ENCODE measurements around the gene MAP1S. TPM values are rescaled to one million over a fixed set of nuclear protein-coding genes. Genes with fewer than 3 reads are reported as not detected.
A peak's percentile ranks its signal among the peaks of the same experiment; 100 is the strongest.

The MAP1S gene, protein sequence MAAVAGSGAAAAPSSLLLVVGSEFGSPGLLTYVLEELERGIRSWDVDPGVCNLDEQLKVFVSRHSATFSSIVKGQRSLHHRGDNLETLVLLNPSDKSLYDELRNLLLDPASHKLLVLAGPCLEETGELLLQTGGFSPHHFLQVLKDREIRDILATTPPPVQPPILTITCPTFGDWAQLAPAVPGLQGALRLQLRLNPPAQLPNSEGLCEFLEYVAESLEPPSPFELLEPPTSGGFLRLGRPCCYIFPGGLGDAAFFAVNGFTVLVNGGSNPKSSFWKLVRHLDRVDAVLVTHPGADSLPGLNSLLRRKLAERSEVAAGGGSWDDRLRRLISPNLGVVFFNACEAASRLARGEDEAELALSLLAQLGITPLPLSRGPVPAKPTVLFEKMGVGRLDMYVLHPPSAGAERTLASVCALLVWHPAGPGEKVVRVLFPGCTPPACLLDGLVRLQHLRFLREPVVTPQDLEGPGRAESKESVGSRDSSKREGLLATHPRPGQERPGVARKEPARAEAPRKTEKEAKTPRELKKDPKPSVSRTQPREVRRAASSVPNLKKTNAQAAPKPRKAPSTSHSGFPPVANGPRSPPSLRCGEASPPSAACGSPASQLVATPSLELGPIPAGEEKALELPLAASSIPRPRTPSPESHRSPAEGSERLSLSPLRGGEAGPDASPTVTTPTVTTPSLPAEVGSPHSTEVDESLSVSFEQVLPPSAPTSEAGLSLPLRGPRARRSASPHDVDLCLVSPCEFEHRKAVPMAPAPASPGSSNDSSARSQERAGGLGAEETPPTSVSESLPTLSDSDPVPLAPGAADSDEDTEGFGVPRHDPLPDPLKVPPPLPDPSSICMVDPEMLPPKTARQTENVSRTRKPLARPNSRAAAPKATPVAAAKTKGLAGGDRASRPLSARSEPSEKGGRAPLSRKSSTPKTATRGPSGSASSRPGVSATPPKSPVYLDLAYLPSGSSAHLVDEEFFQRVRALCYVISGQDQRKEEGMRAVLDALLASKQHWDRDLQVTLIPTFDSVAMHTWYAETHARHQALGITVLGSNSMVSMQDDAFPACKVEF
- 14.8 and 15.1 TPM in 2 replicates for total RNA-seq

- DNase-seq (ENCODE audit: low read depth): peak; percentile 49
- H3K4me3 ChIP-seq (ENCODE audit: low read depth, low read length): peak within 1 kb of the TSS; percentile 90
- TF ChIP-seq, protein P1, sequence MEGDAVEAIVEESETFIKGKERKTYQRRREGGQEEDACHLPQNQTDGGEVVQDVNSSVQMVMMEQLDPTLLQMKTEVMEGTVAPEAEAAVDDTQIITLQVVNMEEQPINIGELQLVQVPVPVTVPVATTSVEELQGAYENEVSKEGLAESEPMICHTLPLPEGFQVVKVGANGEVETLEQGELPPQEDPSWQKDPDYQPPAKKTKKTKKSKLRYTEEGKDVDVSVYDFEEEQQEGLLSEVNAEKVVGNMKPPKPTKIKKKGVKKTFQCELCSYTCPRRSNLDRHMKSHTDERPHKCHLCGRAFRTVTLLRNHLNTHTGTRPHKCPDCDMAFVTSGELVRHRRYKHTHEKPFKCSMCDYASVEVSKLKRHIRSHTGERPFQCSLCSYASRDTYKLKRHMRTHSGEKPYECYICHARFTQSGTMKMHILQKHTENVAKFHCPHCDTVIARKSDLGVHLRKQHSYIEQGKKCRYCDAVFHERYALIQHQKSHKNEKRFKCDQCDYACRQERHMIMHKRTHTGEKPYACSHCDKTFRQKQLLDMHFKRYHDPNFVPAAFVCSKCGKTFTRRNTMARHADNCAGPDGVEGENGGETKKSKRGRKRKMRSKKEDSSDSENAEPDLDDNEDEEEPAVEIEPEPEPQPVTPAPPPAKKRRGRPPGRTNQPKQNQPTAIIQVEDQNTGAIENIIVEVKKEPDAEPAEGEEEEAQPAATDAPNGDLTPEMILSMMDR (IDR thresholded peaks at IDR 0.05; ENCODE audit: insufficient read depth, low read depth, low read length): no peak
These were observed at the start of gene MAP1S for GRCh38 chr19:17718947-17719711. Gene MAP1S, plus strand, starts transcription at chr19:17719480. Its CDS starts 23 bp downstream, at chr19:17719503.

GRCh38 chr19:17671906-17672305 lies 47.4 kb upstream of the MAP1S start:
- DNase-seq (ENCODE audit: low read depth): peak; percentile 24
- TF ChIP-seq, protein P1 (IDR thresholded peaks at IDR 0.05; ENCODE audit: insufficient read depth, low read depth, low read length): no peak
- no peak overlapping the region for H3K4me3 ChIP-seq (ENCODE audit: low read depth, low read length)

DNA sequence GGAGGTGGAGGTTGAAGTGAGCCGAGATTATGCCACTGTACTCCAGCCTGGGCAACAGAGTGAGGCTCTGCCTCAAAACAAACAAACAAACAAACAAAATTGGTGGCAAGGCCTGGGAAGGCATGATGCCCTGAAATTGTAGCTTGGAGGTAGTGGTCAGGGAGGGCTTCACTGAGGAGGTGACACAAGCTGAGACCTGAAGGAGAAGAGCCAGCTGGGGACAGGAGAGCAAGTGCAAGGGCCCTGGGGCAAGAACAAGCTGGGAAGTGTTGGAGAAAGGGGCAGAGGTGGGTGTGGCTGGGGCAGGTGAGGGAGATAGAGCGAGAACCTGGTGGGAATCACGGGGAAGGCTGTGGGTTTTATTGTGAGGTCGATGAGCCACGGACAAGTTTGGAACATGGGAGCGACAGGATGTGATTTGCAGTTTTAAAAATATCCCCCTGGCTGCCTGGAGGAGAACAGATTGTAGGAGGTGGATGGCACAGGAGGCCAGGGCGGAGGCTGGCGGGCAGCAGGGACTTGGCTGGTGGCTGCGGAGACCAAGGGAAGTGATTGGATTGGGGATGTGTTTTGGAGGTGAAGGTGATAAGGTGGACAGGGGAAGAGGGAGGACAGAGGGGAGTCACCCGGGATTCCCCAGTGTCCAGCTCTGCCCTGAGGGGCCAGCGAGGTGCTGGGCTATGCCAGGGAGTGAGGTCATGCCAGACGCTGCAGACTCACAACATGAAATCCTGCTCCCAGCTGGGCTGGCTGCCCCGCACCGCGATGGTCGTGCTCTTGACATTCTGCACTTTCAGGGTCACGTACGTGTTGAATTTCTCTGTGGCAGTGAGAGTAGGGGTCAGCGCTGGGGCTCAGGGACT lies 45.1 kb upstream of the MAP1S start:
- no peak for DNase-seq (ENCODE audit: low read depth)
- no peak overlapping the region for H3K4me3 ChIP-seq (ENCODE audit: low read depth, low read length)
- TF ChIP-seq, protein P1 (IDR thresholded peaks at IDR 0.05; ENCODE audit: insufficient read depth, low read depth, low read length): no peak

DNA sequence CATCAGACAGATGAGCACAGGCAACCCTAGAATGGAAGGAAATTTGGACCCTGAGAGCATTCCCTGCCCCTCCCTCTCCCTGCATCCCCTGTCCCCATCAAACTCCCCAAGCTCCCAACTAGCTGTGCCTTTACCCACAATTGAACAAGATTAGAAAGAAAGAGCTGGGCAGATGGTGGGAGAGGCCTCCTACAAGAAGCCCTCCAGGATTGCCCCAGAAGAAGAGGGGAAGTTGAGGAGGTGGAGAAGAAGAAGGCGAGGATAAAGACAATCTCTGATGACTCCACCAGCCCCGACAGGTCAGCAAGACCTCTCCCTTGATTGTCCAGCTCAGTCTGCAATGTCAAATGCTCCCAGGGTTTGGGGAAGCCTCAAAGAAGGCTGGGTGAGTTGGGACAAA lies 43.0 kb upstream of the MAP1S start:
- TF ChIP-seq, protein P1 (IDR thresholded peaks at IDR 0.05; ENCODE audit: insufficient read depth, low read depth, low read length): no peak
- DNase-seq (ENCODE audit: low read depth): no peak
- no peak overlapping the region for H3K4me3 ChIP-seq (ENCODE audit: low read depth, low read length)

DNA sequence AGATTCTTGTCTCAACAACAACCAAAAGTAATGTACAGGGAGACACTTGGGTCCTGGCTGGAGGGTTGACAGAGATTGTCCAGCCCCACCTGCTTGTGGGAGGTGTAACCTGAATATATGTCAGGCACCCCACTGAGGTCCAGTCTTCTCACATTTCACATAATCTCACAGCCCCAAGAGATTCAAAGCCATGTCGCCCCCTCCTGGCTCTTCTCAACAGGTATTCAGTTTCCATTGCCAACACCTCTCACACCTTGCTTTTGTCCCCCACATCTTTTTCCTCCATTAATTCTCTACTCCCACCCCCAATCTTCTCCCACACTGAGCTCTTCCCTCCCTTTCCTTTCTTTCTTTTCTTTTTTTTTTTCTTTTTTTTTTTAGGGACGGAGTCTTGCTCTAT lies 42.3 kb upstream of the MAP1S start:
- TF ChIP-seq, protein P1 (IDR thresholded peaks at IDR 0.05; ENCODE audit: insufficient read depth, low read depth, low read length): no peak
- no peak overlapping the region for H3K4me3 ChIP-seq (ENCODE audit: low read depth, low read length)
- DNase-seq (ENCODE audit: low read depth): no peak
